ENCODE measurements around the gene CNTN6.

Gene CNTN6

DNA sequence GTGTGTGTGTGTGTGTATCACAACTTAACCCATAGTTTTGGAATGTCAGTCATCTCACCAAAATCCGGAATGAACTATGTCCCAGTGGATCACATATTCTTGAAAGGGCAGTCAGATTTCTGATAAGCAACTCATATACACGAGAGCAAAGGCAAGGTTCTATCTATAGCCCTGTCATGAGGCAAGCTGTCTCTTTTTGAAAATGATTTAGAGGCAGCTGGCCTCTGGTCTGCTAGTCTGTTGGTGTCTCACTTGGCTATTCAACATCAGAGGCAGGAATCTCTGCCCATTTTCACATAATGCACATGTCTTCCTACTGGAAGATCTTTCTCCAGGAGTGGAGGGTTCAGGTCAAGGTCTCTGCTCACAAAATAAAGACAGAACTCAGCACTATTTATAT, 79.8 kb downstream of the CNTN6 start:
- DNase-seq (ENCODE audit: low read depth in 2 of 2) = no peak

DNA sequence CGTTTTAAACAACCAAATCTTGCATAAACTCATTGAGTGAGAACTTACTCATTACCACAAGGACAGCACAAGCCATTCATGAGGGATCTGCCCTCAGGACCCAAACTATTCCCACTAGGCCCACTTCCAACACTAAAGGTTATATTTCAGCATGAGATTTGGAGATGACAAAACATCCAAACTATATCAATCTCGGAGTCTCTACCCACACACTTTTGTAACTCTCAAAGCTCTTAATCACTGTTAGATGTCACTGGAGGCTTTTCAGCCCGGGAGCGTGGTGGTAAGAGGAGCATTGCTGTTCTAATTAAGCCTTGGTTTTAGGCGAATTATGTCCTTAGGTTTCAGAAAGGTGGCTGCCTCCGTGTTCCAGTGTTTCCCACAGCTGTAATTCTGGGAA, 86.3 kb downstream of the CNTN6 start:
- DNase-seq (ENCODE audit: low read depth in 2 of 2) = no peak

DNA sequence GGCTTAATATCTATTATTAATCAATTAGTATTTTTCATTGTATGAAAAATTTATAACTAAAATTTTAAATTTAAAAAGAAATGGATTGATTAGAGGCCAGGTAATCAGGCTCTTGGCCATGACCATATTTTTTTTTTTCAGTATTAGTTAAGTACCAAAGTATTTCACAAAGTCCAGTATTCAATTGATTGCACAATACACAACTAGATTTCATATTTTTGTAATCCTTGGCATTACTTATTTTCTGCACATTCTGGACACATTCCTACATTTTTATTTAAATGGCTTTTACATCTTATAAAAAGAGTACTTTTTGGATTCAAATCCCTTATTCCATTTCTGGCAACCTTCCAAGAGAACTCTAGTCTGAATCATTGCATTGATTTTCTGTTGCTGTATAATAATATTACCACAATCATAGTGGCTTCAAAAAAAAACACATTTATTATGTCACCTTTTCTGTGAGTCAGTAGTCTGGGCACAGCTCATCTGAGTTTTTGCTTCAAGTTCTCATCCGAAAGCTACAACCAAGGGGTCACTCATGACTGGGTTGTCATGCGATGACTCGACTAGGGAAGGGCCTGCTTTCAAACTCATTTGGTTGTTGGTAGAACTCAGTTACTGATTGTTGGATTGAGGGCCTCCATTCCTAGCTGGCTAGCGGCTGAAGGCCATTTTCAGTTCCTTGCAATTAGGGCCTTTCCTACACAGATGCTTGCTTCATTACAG, 90.7 kb downstream of the CNTN6 start:
- DNase-seq (ENCODE audit: low read depth in 2 of 2) = no peak

DNA sequence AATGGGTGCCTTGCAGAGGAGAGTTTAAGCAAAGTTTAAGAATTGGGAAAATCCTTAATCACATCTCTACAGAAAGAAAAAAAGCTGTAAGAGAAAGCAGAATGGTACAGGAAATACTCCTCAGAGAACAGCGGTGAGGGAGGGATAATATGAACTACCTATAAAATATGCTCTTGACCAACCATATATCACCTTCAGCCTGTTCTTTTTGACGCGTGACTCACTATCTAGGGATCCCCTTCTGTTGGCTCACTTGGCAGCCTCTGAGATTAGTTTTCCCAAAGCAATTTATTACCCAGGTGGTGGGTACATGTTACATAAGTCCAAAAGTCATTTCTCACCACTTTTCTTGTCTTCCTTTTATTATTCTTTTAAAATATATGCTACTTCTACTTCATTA, 97.7 kb downstream of the CNTN6 start:
- no peak for DNase-seq (ENCODE audit: low read depth in 2 of 2)

DNA sequence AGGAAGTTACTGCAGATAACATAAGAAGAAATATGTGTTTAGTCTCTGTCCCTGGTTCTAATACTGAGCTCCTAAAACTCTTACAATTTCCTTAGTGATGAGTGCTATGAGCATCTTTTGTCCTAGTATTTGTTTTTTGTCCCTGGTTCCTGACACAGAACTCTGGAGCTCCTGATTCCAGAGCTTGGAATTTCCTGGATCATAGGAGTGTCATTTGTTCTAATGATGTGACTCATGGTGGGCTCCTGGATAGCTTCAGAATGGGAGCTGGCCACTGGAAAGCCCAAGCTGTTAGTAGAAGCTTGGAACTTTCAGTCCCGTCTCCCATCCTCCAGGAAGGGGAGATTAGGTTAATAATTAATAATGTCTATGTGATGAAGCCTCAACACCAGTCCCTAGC, 98.2 kb downstream of the CNTN6 start:
- DNase-seq (ENCODE audit: low read depth in 2 of 2) = no peak

DNA sequence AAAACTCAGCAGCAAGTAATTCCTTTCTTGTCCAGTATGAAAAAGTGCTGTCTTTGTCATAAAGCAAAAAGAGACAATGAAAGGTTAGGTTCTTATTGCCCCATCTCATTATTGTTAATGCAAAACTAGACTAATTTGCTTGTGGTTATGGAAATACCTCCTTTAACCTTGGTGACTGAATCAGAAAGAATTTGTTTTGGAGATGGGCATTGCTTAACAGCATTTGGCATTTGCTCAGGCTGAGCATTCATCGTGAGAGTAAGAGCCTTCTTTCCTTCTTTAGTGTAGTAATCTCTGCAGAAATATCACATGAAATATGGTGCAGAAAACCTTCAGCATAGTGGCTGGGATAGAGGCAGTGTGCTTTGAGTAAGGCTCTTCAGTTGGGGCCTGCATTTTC, 103.1 kb downstream of the CNTN6 start:
- no peak for DNase-seq (ENCODE audit: low read depth in 2 of 2)

DNA sequence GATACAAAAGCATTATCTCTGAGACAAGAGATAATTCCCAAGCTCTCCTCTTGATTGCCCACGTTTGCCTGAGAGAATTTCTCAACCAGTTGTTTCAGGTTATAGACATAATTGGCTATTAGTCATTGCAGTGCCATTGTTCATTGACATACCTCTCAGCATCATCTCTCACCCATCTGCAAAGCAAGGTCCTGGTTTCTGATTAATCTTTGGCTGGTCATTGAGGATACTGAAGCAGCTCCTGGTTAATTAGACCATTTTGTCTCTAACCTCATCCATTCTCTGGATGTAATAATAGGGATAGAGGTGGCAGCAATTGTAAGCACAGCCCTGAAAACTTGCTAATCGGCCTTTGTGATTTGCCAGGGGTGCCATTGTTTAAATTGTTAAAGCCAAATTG, 104.2 kb downstream of the CNTN6 start:
- DNase-seq (ENCODE audit: low read depth in 2 of 2) = no peak

DNA sequence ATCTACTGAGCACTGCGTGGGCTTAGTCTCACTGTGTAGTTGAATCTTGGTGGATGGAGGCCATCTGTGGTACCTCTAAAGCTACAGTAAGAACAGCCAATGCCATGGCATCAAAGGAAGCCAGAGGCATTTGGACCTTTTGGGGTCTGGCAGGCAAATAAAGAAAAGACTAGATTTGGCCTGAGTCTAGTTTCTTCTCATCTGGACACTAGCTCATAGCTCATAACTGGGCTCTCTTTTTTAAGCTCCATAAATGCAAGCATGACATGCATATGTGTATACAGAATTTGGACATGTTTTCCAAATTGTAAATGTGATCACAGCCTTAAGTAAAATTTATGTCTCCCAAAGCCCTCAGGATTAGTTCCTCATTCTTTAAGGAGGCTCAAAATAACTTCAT, 107.5 kb downstream of the CNTN6 start:
- no peak for DNase-seq (ENCODE audit: low read depth in 2 of 2)

DNA sequence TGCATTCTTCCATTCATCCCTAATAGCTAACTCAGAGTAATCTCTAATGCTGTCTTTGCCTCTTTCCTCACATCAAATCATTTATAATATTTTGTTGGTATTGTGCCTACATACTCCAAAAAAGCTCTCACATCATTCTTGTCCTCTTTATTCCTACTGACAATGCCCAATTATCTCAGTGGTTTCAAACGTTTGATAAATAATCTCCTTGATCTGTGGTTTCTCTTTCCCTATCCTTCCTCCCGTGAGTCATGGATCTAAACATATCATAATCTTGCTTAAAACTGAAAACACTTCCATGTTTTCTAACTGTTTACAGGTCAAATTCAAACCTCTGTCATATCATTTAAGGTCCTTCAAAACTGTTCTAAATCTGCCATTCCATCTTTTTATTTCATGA, 115.1 kb downstream of the CNTN6 start:
- no peak for DNase-seq (ENCODE audit: low read depth in 2 of 2)

DNA sequence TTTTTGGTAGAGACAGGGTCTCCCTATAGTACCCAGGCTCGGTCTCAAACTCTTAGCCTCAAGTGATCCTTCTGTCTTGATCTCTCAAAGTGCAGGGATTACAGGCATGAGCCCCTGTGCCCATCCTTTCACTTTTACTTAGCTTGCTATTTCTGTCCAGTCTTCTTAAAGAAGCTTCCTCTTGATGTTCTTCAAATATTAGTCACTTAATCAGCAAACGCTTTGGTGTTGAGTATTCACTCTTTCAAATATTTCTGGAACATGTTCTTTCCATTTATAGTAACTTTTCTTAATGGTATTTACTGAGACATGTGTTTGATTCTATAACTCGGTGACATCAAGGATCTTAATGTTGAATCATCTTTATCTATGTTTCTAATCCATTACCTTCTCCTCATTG, 122.1 kb downstream of the CNTN6 start:
- no peak for DNase-seq (ENCODE audit: low read depth in 2 of 2)

DNA sequence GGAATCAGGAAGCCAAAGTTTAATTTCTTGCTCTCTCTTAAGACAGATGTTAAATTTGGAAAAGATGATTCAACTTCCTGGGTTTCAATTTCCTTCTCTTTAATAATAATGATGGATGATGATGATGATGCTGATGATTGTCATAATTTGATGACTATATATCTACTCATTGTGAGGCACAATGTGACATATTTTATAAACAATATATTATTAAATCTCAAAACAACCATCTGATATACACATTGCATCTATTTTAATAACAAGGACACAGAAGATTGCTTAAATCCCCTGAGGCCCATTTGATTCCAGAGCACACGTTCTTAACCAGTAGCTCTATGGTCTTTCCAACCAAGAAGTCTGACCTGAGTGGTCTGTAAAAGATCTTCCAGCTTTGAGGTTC, 124.0 kb downstream of the CNTN6 start:
- no peak for DNase-seq (ENCODE audit: low read depth in 2 of 2)

DNA sequence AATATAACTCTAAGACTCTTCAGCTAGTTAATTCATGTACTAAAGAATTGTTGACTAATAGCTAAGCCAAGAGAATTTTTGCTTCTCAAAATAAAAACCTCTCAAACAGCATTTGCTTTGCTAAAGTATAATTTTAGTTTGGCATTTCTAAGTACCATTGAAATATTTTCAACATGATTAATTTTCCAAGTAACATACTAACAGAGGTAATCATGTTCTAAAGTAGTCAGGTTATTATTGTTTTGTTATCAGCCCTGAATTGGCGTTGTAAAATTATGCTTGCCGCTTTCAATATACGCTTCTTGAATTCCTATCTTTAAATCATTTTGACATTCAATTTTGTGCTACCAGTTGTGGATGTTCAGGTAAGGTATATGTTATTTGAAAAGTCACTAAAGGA, 134.3 kb downstream of the CNTN6 start:
- no peak for DNase-seq (ENCODE audit: low read depth in 2 of 2)

DNA sequence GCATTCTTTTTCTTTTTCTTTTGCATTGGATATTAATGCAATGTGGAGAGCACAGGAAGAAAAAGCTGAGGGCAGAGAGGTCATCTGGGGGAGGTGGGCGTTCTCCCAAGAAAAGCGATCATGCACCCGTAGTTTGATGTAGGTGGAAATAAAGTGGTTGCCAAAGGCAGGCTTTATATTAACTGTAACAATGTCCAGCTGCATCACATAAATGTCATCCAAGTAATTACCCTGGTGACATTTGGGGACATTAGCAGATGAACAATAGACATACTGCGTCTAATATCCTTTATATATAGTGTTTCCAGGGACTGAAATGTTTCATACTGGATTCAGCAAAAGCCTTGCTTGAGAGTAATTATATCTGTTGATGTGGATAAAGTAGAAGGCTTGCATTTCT, 135.5 kb downstream of the CNTN6 start:
- no peak for DNase-seq (ENCODE audit: low read depth in 2 of 2)

DNA sequence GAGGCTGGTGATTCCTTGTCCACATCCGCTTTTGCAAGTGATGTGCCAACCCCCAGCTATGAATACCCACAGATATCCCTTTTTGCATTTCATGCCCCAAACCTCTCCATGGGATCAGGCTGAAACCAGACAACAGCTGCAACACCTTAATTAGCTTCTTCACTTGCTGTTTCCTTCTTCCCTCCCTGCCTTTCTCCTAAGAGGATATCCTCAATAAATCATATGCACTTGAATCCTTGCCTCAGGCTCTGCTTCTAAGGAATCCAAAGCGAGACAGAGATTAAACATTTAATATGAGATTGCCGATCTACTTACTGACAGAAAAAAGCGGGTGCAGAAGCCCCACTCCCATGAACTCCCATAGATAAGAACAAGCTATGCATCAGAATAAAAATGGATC, 138.1 kb downstream of the CNTN6 start:
- DNase-seq (ENCODE audit: low read depth in 2 of 2) = no peak

DNA sequence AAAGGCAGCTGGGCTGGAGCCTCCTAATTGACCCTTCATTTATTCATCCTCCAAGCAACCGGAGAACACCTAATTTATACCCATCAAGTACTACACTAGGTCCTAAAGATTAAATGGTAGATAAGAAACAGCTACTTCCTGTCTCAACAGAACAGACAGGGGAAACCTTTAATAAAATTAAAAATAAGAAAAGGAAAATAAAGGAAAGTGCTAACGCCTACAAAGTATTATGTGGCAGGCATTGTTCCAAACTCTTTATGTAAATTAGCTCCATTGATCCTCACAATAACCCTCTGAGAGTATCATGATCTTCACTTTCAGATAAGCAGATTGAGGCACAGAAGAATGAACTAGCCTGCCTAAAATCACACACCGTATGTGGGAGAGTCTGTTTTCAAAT, 139.5 kb downstream of the CNTN6 start:
- DNase-seq (ENCODE audit: low read depth in 2 of 2) = no peak

DNA sequence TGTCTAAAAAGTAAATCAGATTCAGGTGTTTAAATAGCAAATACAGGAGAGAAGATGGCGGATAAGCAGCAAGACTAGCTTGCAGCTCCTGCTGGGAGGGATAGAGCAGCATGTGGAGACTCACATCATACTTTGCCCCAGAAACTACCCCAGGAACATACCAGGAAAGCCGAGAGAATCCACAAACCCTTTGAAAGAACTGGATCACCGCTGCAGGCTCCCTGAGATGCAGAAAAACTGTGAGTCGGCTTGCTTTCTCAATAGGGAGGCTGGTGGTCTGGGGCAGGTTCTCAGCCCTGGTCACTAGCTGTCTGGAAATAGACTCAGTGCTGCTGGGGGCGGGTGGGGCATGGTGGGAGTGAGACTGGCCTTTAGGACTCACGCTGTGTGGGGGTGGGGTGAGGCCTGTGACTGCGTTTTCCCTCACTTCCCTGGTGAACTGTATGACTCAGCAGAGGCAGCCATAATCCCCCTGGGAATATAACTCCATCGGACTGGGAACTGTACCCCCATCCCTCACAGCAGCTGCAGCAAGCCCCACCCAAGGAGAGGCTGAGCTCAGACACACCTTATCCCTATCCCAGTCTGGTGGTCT, 142.8 kb downstream of the CNTN6 start:
- no peak for DNase-seq (ENCODE audit: low read depth in 2 of 2)

DNA sequence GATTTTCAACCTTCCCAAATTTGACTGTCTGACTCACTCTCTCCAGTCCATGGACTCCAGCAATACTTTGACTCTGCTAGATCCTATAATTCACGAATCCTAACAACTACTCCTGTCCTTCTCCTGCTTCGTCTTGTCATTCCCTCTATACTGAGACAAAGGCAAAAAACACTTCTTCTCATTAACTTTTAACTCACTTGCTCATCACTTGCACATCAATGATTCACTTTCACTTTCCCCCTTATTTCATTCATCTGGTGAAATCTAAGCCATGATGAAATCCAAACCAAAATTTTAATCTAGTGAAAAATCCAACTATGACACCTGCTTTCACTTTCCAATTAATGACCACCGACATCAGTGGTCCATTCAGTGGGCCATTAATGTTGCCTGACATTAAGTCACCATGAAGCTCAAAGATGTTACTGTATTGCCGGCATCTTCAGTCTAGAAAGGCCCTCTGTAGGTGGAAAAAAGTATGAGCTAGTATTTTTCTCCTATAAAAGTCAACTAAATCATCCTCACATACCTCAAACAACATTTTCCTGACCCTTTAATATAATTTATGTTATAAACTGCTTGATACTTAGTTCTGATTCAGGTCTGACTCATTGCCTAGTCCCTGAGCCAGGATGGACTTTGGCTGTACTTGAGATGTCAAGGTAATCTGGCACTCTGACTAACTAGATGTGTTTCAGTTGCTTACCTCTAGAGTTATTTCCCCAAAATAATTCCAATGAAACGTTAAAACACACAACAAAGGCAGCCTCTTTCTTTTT, 158.6 kb downstream of the CNTN6 start:
- DNase-seq (ENCODE audit: low read depth in 2 of 2) = no peak

DNA sequence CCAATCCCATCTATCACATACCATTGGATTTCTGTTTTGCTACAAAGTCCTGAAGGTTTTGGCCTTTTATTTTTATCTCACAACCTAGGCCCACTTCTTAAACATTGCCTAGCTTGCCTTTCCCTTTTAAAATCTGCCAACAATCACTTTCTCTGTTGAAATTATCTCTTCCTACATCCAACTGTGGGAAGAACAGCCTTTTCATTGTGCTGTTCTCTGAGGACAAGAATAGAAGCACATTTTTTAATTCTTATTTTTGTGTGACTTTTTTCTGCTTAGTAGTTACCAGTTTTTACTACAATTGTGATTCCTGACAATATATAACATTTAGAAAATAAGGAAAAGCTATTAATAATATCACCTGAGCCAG, 159.2 kb downstream of the CNTN6 start:
- no peak for DNase-seq (ENCODE audit: low read depth in 2 of 2)

DNA sequence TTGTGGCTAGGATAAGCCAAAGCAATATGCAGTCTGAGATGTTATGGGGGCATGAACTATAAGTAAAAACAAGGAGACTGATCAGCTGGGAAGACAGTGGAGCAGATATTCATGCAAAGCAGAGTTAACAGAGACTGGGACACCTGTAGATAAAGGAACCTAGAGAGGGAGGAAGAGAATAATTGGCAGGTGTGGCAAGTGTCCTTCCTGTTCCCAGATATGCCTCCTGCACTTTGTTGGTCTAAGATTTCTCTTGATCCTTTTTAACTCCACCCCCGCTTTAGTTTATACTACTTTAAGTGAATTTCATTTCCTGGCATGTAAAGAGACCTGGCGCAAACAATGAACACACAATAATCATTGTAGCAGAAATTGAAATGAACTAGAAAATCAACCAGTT, 169.4 kb downstream of the CNTN6 start:
- DNase-seq (ENCODE audit: low read depth in 2 of 2) = no peak

DNA sequence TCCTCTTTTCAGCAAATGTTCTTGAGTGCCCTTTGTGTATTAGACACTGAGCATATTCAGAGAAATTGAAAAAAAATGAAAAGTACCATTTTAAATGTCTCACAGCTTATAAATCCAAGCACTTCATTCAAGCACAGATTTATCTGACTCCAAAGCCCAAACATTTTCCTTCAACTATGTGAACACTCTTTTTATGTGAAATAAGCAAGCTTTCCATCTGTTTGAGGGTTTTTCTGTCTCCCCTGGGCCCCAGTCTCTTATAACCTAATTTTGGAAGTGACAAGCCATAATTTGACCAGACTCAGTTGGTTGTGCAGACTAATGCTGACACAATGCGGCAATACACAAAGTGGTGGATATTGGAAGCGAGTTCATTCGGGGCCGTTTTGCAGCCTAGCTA, 170.3 kb downstream of the CNTN6 start:
- DNase-seq (ENCODE audit: low read depth in 2 of 2) = no peak

DNA sequence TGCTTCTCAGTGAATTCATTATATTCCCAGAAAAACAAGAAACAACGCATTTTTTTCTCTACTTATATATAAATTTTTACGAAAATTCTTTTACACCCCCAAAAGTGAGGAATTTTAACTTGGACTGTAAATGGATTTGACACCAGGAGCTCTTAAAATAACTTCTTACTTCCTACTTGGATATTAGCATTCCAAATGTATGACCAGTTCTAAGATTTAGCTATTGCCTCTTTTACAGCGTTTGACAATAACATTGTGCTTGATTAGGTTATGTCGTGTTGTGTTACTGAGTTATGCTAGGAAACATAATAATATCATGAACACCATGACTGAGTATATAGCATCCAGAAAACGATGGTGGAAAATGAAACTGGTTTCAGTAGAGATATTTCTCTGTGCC, 177.0 kb downstream of the CNTN6 start:
- DNase-seq (ENCODE audit: low read depth in 2 of 2) = no peak

DNA sequence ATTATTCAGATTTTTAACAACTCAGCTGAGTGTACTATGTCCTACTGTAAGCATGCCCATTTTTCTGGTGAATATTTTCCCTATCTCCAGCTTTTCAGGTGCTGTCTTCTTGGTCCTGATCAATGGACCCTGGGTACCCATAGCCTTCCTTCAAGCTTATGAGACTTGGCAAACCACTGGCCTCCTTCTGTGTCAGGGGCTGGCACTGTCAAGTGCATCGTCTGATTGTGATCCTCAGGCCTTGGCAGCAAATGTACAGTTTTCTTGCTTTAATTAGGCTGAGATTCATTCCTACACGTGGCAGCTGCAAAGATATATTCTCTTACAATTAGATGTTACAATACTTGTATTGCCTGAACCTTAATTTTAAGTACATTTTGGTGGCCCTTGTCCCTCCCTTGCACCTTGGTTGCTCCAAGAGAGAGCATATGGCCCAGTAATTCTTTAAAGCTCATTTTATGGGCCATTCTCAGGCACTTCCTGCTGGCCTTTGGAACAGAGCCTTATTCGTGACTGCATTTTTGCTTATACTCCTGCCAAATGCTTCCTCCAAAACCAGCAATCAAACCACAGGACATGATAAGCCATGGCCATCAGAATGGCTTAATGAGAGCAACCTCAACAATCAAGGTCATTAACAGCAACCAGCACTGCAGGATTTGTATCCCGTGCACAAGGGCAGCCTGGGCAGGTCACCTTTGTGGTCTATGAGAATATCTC, 179.9 kb downstream of the CNTN6 start:
- DNase-seq (ENCODE audit: low read depth in 2 of 2) = no peak

DNA sequence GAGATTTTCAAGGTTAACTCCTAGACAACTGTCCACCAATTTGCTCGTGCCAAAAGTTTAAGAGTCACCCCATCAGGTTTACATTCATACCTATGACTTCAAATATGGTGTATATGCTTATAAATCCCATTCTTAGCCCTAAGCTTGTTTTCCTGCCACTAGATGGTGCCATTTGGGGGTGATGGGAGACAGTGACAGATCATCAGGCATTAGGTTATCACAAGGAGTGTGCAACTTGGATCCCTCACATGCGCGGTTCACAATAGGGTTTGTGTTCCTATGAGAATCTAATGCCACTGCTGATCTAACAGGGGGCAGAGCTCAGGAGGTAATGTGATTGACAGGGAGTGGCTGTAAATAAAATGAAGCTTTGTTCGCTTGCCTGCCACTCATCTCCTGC, 182.7 kb downstream of the CNTN6 start:
- DNase-seq (ENCODE audit: low read depth in 2 of 2) = no peak

Data from activated CD4-positive, alpha-beta T cell treated with anti-CD3 and anti-CD28 coated beads for 24 hours (primary cell).